Activated CD8-positive, alpha-beta memory T cell treated with anti-CD3 and anti-CD28 coated beads, Interleukin-2, amount 50 U/mL, for 1 hour (primary cell): Measurements from ENCODE around the gene ZEB1.
"Not testable (repeated sequence)": the region's sequence is repeated elsewhere in the genome, so short reads cannot be mapped to it uniquely, and the experiment has no call there.

Experiments used
- DNase-seq: peaks from one replicate; pipeline ENCODE4 v3.0.0-alpha.2; 2020; ENCODE audit errors: extremely low read depth

ZEB1 gene

DNA sequence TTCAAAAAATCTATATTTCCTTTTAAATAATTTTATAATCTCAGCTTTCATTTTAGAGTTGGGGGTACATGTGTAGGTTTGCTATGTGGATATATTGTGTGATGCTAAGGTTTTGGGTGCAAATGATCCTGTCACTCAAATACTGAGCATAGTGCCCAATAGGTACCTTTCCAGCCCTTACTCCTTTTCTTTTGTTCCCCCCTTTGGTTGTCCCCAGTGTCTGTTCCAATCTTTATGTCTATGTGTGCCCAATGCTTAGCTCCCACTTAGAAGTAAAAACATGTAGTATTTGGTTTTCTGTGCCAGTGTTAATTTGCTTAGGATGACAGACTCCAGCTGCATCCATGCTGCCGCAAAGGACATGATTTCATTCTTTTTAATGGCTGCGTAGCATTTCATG is 103.6 kb downstream of the ZEB1 start:
- no peak for DNase-seq

GRCh38 chr10:31424473-31424872 is 105.5 kb downstream of the ZEB1 start:
- no peak for DNase-seq

DNA sequence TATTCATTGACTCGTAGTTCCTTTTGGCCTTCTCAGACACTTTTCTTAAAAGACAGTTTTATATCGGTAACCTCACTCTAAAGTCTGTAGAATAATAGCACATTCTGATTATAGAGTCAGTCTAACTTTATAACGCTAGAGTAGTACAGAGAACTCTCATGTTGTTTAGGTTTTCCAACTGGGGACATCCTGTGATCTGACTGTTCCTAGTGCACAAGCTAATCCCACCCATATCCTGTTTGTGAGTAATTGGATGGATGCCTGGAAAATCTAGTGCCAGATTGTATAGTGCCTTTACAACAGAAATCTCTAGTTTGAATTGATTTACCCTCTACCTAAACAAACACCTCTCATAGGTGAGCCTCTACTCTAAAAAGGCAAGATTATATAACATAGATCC is 107.4 kb downstream of the ZEB1 start:
- no peak for DNase-seq

- DNase-seq, result not testable (repeated sequence)
Observed at GRCh38 chr10:31427334-31427733, 108.3 kb downstream of the ZEB1 start.

GRCh38 chr10:31428499-31428898 is 109.5 kb downstream of the ZEB1 start:
- DNase-seq, result not testable (repeated sequence)

GRCh38 chr10:31431021-31431420 is 112.0 kb downstream of the ZEB1 start:
- no peak for DNase-seq

DNA sequence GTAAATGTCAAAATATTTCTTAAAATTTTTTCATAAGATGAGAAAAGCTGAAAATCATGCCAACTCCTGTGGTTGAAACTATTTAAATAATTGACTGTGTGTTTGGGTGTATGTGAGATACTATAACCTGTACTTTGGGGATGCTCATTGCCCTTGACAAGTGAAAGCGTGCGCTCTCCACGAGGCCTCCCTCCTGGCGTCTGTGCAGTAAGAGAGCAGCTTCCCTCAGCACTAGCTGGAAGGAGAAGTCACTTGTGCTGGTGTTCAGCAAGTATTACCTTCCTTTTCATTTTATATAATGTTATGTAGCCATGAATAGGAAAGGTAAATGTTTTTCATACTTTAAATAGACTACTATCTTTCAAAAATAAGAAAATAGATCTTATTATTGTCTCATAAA is 118.9 kb downstream of the ZEB1 start:
- DNase-seq, result no peak

GRCh38 chr10:31451766-31452165 is 132.8 kb downstream of the ZEB1 start:
- DNase-seq, result no peak

DNA sequence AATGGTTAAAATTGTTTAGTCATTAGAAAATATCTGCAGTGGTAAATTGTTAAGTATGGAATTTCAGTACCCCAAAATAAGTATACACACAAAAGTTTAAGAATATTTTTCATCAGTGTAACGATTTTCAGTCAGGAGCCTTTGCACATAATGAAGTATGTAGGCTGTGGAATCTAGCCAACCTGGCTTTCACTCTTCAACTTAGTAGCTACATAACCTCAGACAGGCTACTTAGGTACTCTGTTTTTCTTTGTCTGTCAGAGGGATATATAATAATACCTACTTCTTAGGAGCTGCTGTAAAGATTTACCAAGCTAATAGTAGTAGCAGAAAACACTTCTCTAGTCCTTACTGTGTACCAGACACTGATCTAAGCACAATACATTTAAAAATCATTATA is 137.5 kb downstream of the ZEB1 start:
- no peak for DNase-seq

DNA sequence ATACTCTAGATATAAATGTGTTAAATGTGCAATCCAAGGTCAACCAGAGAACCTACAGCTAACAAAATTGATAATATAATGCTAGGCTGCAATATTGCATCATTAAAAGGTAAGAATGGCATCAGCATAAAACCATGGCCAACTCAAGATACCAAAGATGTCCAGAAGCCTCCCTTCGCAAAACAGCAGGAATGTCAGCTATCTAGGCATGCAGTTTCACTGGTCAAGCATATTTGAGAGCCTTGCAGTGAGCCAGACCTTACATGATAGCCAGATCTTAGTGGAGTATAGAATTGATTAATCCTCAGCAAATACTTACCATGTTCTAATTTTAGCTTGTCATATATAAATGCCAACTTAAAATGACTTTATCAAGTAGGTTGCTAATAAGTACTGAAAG is 138.8 kb downstream of the ZEB1 start:
- no peak for DNase-seq

DNA sequence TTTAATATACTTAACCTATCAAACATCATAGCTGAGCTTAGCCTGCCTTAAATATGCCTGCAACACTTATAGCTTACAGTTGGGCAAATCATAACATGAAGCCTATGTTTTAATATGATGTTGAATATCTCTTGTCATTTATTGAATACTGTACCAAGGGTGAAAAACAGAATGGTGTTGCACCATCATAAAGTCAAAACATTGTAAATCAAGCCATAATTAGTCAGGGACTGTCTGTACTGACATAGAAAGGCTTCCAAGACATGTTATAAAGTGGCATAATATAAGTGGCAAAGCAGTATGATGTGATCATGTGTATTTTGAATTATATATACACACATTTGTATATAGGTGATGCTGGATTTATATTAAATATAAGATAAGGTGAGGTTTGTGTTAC is 140.0 kb downstream of the ZEB1 start:
- DNase-seq, result no peak

DNA sequence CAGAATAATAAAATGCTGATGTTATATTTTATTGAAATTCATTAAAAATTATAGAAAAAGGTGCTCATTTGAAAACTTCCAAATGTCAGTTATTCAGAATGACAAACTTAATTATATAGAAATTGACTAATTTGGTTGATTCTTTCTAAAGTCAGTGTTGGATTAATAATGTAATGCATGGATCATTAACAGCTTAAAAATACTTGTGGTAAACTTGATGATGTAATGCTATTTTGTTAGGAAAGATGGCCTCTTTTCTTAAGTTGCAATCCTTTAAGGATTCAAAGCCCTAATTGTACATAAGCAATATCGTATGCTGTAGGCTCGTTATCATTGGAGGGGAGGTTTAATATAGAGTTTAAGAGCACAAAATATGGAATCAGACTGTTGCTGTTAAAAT is 141.2 kb downstream of the ZEB1 start:
- DNase-seq, result no peak

GRCh38 chr10:31464552-31464951 is 145.5 kb downstream of the ZEB1 start:
- DNase-seq, result no peak

DNA sequence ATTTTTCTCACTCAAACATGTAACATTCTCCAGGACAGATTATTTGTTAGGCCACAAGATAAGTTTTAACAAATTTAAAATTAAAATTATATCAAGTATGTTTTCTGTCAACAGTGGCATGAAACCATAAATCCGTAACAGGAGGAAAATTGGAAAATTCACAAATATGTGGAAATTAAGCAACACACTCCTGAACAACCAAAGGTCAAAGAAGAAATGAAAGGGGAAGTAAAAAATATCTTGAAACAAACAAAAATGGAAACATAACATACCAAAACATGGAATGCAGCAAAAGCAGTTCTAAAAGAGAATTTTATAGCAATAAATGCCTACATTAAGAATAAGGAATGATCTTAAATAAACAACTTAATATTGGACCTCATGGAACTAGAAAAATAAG is 147.3 kb downstream of the ZEB1 start:
- no peak for DNase-seq

GRCh38 chr10:31467791-31468535 is 148.9 kb downstream of the ZEB1 start:
- DNase-seq, result no peak

DNA sequence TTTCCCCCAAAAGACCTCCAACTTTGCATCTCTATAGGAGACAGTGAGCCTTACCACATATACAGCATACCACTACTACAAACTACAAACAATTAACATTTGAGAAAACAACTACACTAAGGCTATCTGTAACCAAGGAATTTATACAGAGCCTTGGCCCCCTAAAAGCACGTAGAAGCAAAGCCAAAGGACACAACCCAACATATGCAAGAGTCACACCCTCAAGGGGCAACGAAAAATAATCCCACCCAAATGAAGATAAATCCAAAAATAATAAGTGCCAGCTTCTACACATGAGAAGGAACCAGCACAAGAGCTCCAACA is 149.5 kb downstream of the ZEB1 start:
- DNase-seq, result no peak

- no peak for DNase-seq
Observed at GRCh38 chr10:31475519-31475918, 156.5 kb downstream of the ZEB1 start.

DNA sequence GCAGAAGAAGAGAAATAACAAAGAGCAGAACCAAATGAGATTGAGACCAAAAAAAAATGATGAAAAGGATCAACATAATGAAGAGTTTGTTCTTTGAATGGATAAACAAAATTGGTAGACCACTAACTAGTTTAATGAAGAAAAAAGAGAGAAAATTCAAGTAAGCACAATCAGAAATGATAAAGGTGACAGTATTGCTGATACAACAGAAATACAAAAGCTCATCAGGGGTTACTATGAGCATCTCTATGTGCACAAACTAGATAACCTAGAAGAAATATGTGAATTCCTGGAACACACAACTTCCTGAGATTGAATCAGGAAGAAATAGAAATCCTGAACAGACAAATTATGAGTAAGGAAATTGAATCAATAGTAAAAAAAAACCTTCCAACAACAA is 157.1 kb downstream of the ZEB1 start:
- no peak for DNase-seq

DNA sequence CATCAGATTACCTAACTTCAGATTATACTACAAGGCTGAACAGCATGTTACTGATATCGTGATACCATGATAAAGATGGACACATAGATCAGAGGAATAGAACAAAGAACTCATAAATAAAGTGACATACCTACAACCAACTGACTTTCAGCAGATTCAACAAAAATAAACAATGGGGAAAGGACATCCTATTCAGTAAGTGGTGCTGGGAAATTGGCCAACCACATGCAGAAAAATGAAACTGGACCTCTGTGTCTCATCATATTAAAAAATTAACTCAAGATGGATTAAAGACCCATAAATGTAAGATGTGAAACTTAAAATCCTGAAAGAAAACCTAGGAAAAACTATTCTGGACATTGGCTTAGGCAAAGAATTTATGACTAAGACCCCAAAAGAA is 158.6 kb downstream of the ZEB1 start:
- DNase-seq, result no peak

GRCh38 chr10:31479752-31480151 is 160.7 kb downstream of the ZEB1 start:
- no peak for DNase-seq

GRCh38 chr10:31483546-31483945 is 164.5 kb downstream of the ZEB1 start:
- no peak for DNase-seq

DNA sequence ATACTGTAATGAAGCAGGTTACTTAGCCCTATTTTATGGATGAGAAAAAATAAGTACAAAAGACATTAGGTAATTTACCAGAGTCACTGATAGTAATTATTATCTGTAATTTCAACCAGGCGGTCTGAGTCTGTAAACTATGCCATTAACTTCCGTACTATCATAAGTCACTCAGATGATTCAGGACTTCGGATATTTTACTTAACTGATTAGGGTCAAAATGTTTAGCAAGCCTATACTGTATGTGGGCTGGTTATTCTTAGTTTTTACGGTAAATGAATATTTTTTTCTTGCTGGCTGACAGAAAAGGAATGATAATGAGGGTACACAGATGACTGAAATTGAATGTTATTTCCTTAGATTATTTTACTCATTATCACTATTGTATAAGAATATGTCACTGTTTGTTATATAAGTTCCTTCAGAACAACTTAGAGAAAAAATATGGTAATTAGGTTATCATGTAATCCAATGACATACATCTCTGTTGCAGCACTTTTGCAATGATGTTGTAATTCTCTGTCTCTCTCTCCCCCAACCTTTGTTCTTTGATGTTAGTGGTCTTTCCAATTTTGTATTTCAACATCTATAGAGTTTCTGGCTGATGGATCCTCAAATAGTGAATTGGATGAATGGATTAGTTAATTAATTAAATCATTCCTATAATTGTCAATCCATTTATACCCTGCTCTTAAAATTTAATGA is 165.6 kb downstream of the ZEB1 start:
- no peak for DNase-seq

DNA sequence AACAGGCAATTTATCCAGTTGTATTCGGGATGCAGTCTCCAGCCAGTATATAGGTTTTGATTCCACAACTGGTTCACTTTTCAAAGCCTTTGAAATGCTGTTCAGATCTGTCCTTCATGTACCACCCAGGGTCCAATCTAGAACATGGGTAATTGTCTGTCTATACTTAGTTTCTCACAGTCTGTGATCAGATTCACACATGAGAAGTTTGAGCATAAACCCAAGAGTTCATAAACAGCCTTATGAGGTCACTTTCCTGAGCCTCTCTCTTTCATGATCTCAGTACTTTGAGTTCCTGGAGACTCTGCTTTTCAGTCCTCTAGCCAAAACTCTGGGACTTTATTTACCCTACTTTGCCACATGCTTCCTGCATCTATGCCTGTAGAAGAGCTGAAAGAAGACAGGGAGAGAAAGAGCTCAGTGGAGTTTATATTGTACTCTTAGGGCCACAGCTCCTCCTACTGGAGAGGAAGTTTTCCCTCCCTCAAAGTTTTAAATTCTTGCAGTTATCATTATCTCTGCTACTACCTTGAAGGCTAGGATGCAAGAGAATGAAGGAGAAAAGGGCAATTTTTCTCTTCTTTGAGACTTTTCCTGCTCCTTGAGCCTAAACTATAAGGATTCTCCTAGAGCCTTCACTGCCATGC is 172.0 kb downstream of the ZEB1 start:
- DNase-seq, result no peak
